Liver (tissue), 3 donors: ENCODE data around the gene PPFIA4.

Source experiments
- ATF3 ChIP-seq: IDR thresholded peaks from 2 replicates; pipeline ENCODE4 v1.6.1; 2016; ENCODE audit warnings: antibody characterized with exemption
- CTCF ChIP-seq: fragments of 150-350 bp; IDR thresholded peaks from 2 replicates; pipeline ENCODE4 v1.5.1; 2017; ENCODE audit warnings: improper control_type of control experiment, low read depth, low read length; ENCODE audit not compliant: missing input control
- FOXA2 ChIP-seq: IDR thresholded peaks from 2 replicates; pipeline ENCODE4 v1.6.1; 2016; ENCODE audit warnings: antibody characterized with exemption
- GABPA ChIP-seq, 2 donors: IDR thresholded peaks in 1 of 2; conservative IDR thresholded peaks in 1 of 2; 2 replicates each; pipeline ENCODE4 v1.6.1; 2016; ENCODE audit warnings: antibody characterized with exemption in 2 of 2, mild to moderate bottlenecking in 1 of 2, moderate library complexity in 1 of 2
- HNF4G ChIP-seq: IDR thresholded peaks from 2 replicates; pipeline ENCODE4 v1.6.1; 2016; ENCODE audit warnings: antibody characterized with exemption
- JUND ChIP-seq, 2 donors: IDR thresholded peaks; 2 replicates each; pipeline ENCODE4 v1.6.1; 2016; ENCODE audit warnings: antibody characterized with exemption in 2 of 2
- MAX ChIP-seq: IDR thresholded peaks from 2 replicates; pipeline ENCODE4 v1.6.1; 2016; ENCODE audit warnings: antibody characterized with exemption
- RAD21 ChIP-seq, 2 donors: IDR thresholded peaks; 2 replicates each; pipeline ENCODE4 v1.6.1; 2016; ENCODE audit warnings: antibody characterized with exemption in 2 of 2, mild to moderate bottlenecking in 2 of 2
- SP1 ChIP-seq: IDR thresholded peaks from 2 replicates; pipeline ENCODE4 v1.6.1; 2018; ENCODE audit warnings: antibody characterized with exemption, mild to moderate bottlenecking
- TAF1 ChIP-seq: conservative IDR thresholded peaks from 2 replicates; pipeline ENCODE4 v1.6.1; 2016; ENCODE audit warnings: antibody characterized with exemption, mild to moderate bottlenecking
- YY1 ChIP-seq: IDR thresholded peaks from 2 replicates; pipeline ENCODE4 v1.6.1; 2016; ENCODE audit warnings: antibody characterized with exemption, mild to moderate bottlenecking
- TF ChIP-seq, protein P1 (sequence below): IDR thresholded peaks from 2 replicates; pipeline ENCODE4 v1.6.1; 2016; ENCODE audit warnings: antibody characterized with exemption
- TF ChIP-seq, protein P2 (sequence below): IDR thresholded peaks from 2 replicates; pipeline ENCODE4 v1.6.1; 2016; ENCODE audit warnings: antibody characterized with exemption, mild to moderate bottlenecking
- donor health status: healthy.
- donor health status: healthy.

GRCh38 chr1:203096566-203096965, 70.3 kb downstream of the PPFIA4 start:
- TF ChIP-seq CTCF (no peak), SP1 (no peak), MAX (no peak), TAF1 (no peak), FOXA2 (no peak), GABPA (IDR thresholded peaks at IDR 0.05 in 1 of 2, conservative IDR thresholded peaks at IDR 0.05 in 1 of 2) (no peak), YY1 (no peak), RAD21 (IDR thresholded peaks at IDR 0.05) (no peak), ATF3 (no peak), HNF4G (no peak), JUND (IDR thresholded peaks at IDR 0.05) (no peak)
- TF ChIP-seq, protein P1, sequence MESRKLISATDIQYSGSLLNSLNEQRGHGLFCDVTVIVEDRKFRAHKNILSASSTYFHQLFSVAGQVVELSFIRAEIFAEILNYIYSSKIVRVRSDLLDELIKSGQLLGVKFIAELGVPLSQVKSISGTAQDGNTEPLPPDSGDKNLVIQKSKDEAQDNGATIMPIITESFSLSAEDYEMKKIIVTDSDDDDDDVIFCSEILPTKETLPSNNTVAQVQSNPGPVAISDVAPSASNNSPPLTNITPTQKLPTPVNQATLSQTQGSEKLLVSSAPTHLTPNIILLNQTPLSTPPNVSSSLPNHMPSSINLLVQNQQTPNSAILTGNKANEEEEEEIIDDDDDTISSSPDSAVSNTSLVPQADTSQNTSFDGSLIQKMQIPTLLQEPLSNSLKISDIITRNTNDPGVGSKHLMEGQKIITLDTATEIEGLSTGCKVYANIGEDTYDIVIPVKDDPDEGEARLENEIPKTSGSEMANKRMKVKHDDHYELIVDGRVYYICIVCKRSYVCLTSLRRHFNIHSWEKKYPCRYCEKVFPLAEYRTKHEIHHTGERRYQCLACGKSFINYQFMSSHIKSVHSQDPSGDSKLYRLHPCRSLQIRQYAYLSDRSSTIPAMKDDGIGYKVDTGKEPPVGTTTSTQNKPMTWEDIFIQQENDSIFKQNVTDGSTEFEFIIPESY: no peak
- TF ChIP-seq, protein P2, sequence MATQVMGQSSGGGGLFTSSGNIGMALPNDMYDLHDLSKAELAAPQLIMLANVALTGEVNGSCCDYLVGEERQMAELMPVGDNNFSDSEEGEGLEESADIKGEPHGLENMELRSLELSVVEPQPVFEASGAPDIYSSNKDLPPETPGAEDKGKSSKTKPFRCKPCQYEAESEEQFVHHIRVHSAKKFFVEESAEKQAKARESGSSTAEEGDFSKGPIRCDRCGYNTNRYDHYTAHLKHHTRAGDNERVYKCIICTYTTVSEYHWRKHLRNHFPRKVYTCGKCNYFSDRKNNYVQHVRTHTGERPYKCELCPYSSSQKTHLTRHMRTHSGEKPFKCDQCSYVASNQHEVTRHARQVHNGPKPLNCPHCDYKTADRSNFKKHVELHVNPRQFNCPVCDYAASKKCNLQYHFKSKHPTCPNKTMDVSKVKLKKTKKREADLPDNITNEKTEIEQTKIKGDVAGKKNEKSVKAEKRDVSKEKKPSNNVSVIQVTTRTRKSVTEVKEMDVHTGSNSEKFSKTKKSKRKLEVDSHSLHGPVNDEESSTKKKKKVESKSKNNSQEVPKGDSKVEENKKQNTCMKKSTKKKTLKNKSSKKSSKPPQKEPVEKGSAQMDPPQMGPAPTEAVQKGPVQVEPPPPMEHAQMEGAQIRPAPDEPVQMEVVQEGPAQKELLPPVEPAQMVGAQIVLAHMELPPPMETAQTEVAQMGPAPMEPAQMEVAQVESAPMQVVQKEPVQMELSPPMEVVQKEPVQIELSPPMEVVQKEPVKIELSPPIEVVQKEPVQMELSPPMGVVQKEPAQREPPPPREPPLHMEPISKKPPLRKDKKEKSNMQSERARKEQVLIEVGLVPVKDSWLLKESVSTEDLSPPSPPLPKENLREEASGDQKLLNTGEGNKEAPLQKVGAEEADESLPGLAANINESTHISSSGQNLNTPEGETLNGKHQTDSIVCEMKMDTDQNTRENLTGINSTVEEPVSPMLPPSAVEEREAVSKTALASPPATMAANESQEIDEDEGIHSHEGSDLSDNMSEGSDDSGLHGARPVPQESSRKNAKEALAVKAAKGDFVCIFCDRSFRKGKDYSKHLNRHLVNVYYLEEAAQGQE: no peak
